SK-N-SH (cell line): ENCODE data around the gene GDNF.

ENCODE experiments used
- EP300 ChIP-seq, 2 experiments: IDR thresholded peaks; 2 replicates each; pipeline versions ENCODE4 v1.4.0 to v1.6.1; 2012; ENCODE audit warnings: borderline replicate concordance in 1 of 2, low read depth in 1 of 2, low read length in 1 of 2
- GABPA ChIP-seq: IDR thresholded peaks from 2 replicates; pipeline ENCODE4 v1.4.0; 2012; ENCODE audit warnings: low read depth, mild to moderate bottlenecking
- GATA2 ChIP-seq: sonication (generic); formaldehyde crosslinking; IDR thresholded peaks from 2 replicates; pipeline ENCODE4 v1.5.0; 2020; ENCODE audit warnings: mild to moderate bottlenecking, missing genetic modification reagents
- IRF3 ChIP-seq: fragments of 150-350 bp; IDR thresholded peaks from 2 replicates; pipeline ENCODE4 v1.6.1; 2016; ENCODE audit warnings: mild to moderate bottlenecking, low read depth, low read length
- MAX ChIP-seq: IDR thresholded peaks from 2 replicates; pipeline ENCODE4 v1.4.0; 2012; ENCODE audit warnings: low read depth
- SIN3A ChIP-seq: IDR thresholded peaks from 2 replicates; pipeline ENCODE4 v1.6.1; 2012; ENCODE audit warnings: low read depth, mild to moderate bottlenecking, low read length, moderate library complexity, borderline replicate concordance
- SMC3 ChIP-seq: IDR thresholded peaks from 2 replicates; pipeline ENCODE4 v1.6.1; 2012; ENCODE audit warnings: low read depth, low read length, improper control_type of control experiment
- TF ChIP-seq, protein P1 (sequence below): fragments of 200-600 bp; sonication (generic); IDR thresholded peaks from 2 replicates; pipeline ENCODE4 v1.6.1; 2017; ENCODE audit warnings: antibody characterized with exemption, mild to moderate bottlenecking, moderate library complexity

DNA sequence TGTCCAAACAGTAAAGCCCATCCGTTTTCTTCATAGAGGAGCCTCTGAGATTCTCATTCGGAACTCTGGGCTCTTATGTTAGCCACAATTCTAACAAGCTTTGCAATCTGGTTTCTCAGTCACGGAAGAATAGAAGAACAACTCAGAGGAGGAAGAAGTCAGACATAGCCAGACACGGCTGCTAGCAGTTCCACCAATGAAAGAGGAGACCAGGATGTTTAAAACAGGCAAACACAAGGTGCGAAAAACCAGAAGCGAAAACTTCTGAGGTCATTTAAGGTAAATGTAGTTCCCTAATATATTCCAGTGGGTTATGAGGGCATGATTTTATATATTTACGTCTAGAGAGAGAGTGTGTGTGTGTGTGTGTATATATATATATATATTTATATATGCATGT lies 34.1 kb upstream of the GDNF start:
- TF ChIP-seq MAX (no peak), EP300 (IDR thresholded peaks at IDR 0.05; ENCODE audit: borderline replicate concordance in 1 of 2, low read depth in 1 of 2, low read length in 1 of 2) (no peak), GATA2 (CRISPR knock-in tag) (no peak), IRF3 (no peak), GABPA (no peak), SMC3 (no peak), SIN3A (no peak)
- TF ChIP-seq, protein P1, sequence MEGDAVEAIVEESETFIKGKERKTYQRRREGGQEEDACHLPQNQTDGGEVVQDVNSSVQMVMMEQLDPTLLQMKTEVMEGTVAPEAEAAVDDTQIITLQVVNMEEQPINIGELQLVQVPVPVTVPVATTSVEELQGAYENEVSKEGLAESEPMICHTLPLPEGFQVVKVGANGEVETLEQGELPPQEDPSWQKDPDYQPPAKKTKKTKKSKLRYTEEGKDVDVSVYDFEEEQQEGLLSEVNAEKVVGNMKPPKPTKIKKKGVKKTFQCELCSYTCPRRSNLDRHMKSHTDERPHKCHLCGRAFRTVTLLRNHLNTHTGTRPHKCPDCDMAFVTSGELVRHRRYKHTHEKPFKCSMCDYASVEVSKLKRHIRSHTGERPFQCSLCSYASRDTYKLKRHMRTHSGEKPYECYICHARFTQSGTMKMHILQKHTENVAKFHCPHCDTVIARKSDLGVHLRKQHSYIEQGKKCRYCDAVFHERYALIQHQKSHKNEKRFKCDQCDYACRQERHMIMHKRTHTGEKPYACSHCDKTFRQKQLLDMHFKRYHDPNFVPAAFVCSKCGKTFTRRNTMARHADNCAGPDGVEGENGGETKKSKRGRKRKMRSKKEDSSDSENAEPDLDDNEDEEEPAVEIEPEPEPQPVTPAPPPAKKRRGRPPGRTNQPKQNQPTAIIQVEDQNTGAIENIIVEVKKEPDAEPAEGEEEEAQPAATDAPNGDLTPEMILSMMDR: no peak
